WTC11 (cell line): ENCODE measurements around the gene BDKRB2. TPM values are rescaled to one million over a fixed set of nuclear protein-coding genes. Genes with fewer than 3 reads are reported as not detected.

Experiments
- ATAC-seq: fragments of 200-7000 bp; cut with Tn5 transposase; 2 replicates; pipeline ENCODE4 v1.10.0; 2021; ENCODE audit warnings: mild to moderate bottlenecking, moderate library complexity
- CTCF ChIA-PET: fragments of 300-600 bp; sonication (Branson Sonifier 250); formaldehyde crosslinking; loops from one replicate; lab custom pipeline; 2021; ENCODE audit warnings: antibody characterized with exemption; lab: Charles Lee
- POLR2A ChIA-PET: fragments of 350-600 bp; sonication (Branson Sonifier 250); formaldehyde crosslinking; loops from one replicate; lab custom pipeline; 2021; ENCODE audit warnings: antibody characterized with exemption; lab: Charles Lee
- DNase-seq: peaks from one replicate; pipeline ENCODE4 v3.0.0; 2021; ENCODE audit warnings: low spot score
- H3K27ac Mint-ChIP-seq: 2 replicates; pipeline ENCODE4 v1.8.0; 2021; ENCODE audit warnings: mixed read lengths
- H3K27me3 Mint-ChIP-seq: 2 replicates; pipeline ENCODE4 v1.8.0; 2021; ENCODE audit warnings: low read depth, mild to moderate bottlenecking, moderate library complexity, mixed read lengths
- H3K36me3 Mint-ChIP-seq: 2 replicates; pipeline ENCODE4 v1.8.0; 2021; ENCODE audit warnings: mixed read lengths
- H3K4me1 Mint-ChIP-seq: 2 replicates; pipeline ENCODE4 v1.8.0; 2022; ENCODE audit warnings: mixed read lengths
- H3K4me3 Mint-ChIP-seq: 2 replicates; pipeline ENCODE4 v1.8.0; 2021; ENCODE audit warnings: mild to moderate bottlenecking, moderate library complexity, mixed read lengths
- H3K9me3 Mint-ChIP-seq: 2 replicates; pipeline ENCODE4 v1.8.0; 2021; ENCODE audit warnings: mixed read lengths
- CBFB ChIP-seq: sonication (generic); formaldehyde crosslinking; IDR thresholded peaks from 2 replicates; pipeline ENCODE4 v1.8.1; 2022; ENCODE audit warnings: mild to moderate bottlenecking, low read depth, missing genetic modification reagents
- FOXP1 ChIP-seq: sonication (generic); formaldehyde crosslinking; IDR thresholded peaks from 2 replicates; pipeline ENCODE4 v1.8.0; 2022; ENCODE audit warnings: missing genetic modification reagents, mild to moderate bottlenecking, moderate library complexity, borderline replicate concordance
- GTF2I ChIP-seq: fragments of 250-450 bp; sonication (Bioruptor Pico); conservative IDR thresholded peaks from 2 replicates; pipeline ENCODE4 v1.4.0; 2021; ENCODE audit warnings: mild to moderate bottlenecking
- JAZF1 ChIP-seq: fragments of 250-450 bp; sonication (Bioruptor Pico); IDR thresholded peaks from 2 replicates; pipeline ENCODE4 v1.9.0; 2021; ENCODE audit warnings: moderate library complexity, mild to moderate bottlenecking, inconsistent platforms
- NFATC4 ChIP-seq: fragments of 250-450 bp; sonication (Bioruptor Pico); IDR thresholded peaks from 2 replicates; pipeline ENCODE4 v1.9.0; 2021; ENCODE audit warnings: mild to moderate bottlenecking
- NFE2L1 ChIP-seq: sonication (generic); formaldehyde crosslinking; IDR thresholded peaks from 2 replicates; pipeline ENCODE4 v1.8.1; 2023; ENCODE audit warnings: missing genetic modification reagents
- NR2C2 ChIP-seq: sonication (generic); formaldehyde crosslinking; IDR thresholded peaks from 2 replicates; pipeline ENCODE4 v1.8.0; 2022; ENCODE audit warnings: mild to moderate bottlenecking, missing genetic modification reagents
- SMAD4 ChIP-seq: sonication (generic); formaldehyde crosslinking; IDR thresholded peaks from 2 replicates; pipeline ENCODE4 v1.8.0; 2022; ENCODE audit warnings: mild to moderate bottlenecking, missing genetic modification reagents
- ZBTB21 ChIP-seq: sonication (generic); formaldehyde crosslinking; IDR thresholded peaks from 2 replicates; pipeline ENCODE4 v1.8.1; 2023; ENCODE audit warnings: mild to moderate bottlenecking, missing genetic modification reagents, borderline replicate concordance
- ZNF138 ChIP-seq: sonication (generic); formaldehyde crosslinking; conservative IDR thresholded peaks from 2 replicates; pipeline ENCODE4 v1.8.1; 2022; ENCODE audit warnings: mild to moderate bottlenecking, moderate library complexity, missing genetic modification reagents
- ZNF232 ChIP-seq: sonication (generic); formaldehyde crosslinking; IDR thresholded peaks from 2 replicates; pipeline ENCODE4 v1.8.0; 2022; ENCODE audit warnings: mild to moderate bottlenecking, missing genetic modification reagents
- ZNF317 ChIP-seq: sonication (generic); formaldehyde crosslinking; IDR thresholded peaks from 2 replicates; pipeline ENCODE4 v1.8.1; 2023; ENCODE audit warnings: low read depth, mild to moderate bottlenecking, moderate library complexity, missing genetic modification reagents, borderline replicate concordance
- ZNF423 ChIP-seq: fragments of 250-450 bp; sonication (Bioruptor Pico); IDR thresholded peaks from 2 replicates; pipeline ENCODE4 v2.1.2; 2022; ENCODE audit warnings: mild to moderate bottlenecking, moderate library complexity
- total RNA-seq: library from RNA; stranded (reverse); gene quantifications from 3 replicates; pipeline ENCODE4 v1.2.3, GENCODE V29; 2021
- TF ChIP-seq, protein P1 (sequence below): sonication (generic); formaldehyde crosslinking; IDR thresholded peaks from 2 replicates; pipeline ENCODE4 v1.8.1; 2022; ENCODE audit warnings: low read depth, missing genetic modification reagents, borderline replicate concordance
- TF ChIP-seq, protein P2 (sequence below): sonication (generic); formaldehyde crosslinking; IDR thresholded peaks from 2 replicates; pipeline ENCODE4 v1.8.1; 2023; ENCODE audit warnings: mild to moderate bottlenecking, missing genetic modification reagents, moderate library complexity
- TF ChIP-seq, protein P3 (sequence below): sonication (generic); formaldehyde crosslinking; IDR thresholded peaks from 2 replicates; pipeline ENCODE4 v1.8.0; 2022; ENCODE audit warnings: mild to moderate bottlenecking, missing genetic modification reagents
- TF ChIP-seq, protein P4 (sequence below): sonication (generic); formaldehyde crosslinking; IDR thresholded peaks from 2 replicates; pipeline ENCODE4 v1.8.1; 2022; ENCODE audit warnings: mild to moderate bottlenecking, moderate library complexity, missing genetic modification reagents
- TF ChIP-seq, protein P5 (sequence below): sonication (generic); formaldehyde crosslinking; IDR thresholded peaks from 2 replicates; pipeline ENCODE4 v1.8.1; 2022; ENCODE audit warnings: low read depth, mild to moderate bottlenecking, moderate library complexity, missing genetic modification reagents, borderline replicate concordance
- TF ChIP-seq, protein P6 (sequence below): fragments of 250-450 bp; sonication (Bioruptor Pico); IDR thresholded peaks from 2 replicates; pipeline ENCODE4 v1.8.0; 2021; ENCODE audit warnings: mild to moderate bottlenecking
- TF ChIP-seq, protein P7 (sequence below): fragments of 200-600 bp; IDR thresholded peaks from 2 replicates; pipeline ENCODE4 v1.8.0; 2022; ENCODE audit warnings: antibody characterized with exemption
- TF ChIP-seq, protein P8 (sequence below): sonication (generic); formaldehyde crosslinking; conservative IDR thresholded peaks from 2 replicates; pipeline ENCODE4 v1.8.1; 2023; ENCODE audit warnings: mild to moderate bottlenecking, low read depth, missing genetic modification reagents, moderate library complexity
- TF ChIP-seq, protein P9 (sequence below): fragments of 250-450 bp; sonication (Bioruptor Pico); IDR thresholded peaks from 2 replicates; pipeline ENCODE4 v1.9.0; 2021; ENCODE audit warnings: mild to moderate bottlenecking

BDKRB2 gene
- total RNA-seq, 1 experiment from 2014 or later: 0.17 TPM

DNA sequence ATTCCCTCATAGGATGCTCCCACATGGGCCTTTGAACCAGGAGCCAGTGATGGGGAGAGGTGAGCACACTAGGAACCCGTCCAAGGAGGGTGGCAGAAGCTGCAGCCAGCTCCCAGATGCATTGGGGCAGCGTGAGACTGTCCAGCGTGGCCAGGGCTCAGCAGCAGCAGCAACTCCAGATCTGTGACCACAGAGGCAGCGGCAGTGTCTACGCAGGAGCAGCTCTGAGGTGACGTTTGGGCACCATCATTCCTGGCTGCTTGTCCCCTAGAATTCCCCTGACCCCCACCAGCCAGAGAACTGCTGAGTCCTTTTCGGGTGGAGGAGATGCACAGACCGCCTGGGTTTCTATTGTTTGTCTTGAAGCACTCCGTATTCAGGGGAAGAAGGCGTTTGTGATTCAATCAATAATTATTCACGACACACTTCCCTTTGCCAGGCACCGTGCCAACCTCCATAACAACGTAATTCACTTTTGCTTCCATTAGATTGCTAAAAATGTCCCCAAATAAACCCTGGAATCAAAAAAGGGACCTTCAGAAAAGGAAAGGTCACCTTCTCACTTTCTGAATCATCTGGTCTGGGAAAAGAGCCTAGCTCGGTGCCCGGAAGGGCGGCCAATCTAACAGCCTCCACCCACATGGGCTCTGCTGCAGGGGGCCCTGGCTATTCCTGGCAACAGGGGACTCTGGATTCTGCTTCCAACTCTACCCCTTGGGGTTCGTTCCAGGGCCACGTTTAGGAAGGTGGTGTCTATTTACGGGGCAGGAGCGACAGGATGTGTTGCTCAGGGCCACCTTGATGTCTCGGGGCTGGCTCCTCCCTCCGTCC lies 11.4 kb upstream of the BDKRB2 start:
- H3K27me3 Mint-ChIP-seq: no peaks in the 10 kb centered on the region
- peaks cover 52% of the 10 kb centered on the region for H3K4me1 Mint-ChIP-seq
- no peaks in the 10 kb centered on the region for H3K9me3 Mint-ChIP-seq
- H3K36me3 Mint-ChIP-seq: no peaks in the 10 kb centered on the region
- no peak overlapping the region for H3K4me3 Mint-ChIP-seq
- POLR2A ChIA-PET: no interaction called here
- ATAC-seq: no peak
- TF ChIP-seq, protein P1, sequence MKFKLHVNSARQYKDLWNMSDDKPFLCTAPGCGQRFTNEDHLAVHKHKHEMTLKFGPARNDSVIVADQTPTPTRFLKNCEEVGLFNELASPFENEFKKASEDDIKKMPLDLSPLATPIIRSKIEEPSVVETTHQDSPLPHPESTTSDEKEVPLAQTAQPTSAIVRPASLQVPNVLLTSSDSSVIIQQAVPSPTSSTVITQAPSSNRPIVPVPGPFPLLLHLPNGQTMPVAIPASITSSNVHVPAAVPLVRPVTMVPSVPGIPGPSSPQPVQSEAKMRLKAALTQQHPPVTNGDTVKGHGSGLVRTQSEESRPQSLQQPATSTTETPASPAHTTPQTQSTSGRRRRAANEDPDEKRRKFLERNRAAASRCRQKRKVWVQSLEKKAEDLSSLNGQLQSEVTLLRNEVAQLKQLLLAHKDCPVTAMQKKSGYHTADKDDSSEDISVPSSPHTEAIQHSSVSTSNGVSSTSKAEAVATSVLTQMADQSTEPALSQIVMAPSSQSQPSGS (CRISPR knock-in tag): no peak
- TF ChIP-seq, protein P2, sequence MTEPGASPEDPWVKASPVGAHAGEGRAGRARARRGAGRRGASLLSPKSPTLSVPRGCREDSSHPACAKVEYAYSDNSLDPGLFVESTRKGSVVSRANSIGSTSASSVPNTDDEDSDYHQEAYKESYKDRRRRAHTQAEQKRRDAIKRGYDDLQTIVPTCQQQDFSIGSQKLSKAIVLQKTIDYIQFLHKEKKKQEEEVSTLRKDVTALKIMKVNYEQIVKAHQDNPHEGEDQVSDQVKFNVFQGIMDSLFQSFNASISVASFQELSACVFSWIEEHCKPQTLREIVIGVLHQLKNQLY (CRISPR knock-in tag): no peak
- no peak for TF ChIP-seq NR2C2 (CRISPR knock-in tag)
- no peak for TF ChIP-seq SMAD4 (CRISPR knock-in tag)
- no peak for TF ChIP-seq ZNF317 (CRISPR knock-in tag)
- TF ChIP-seq GTF2I: no peak
- TF ChIP-seq NFATC4 (CRISPR knock-in tag): no peak
- TF ChIP-seq, protein P3, sequence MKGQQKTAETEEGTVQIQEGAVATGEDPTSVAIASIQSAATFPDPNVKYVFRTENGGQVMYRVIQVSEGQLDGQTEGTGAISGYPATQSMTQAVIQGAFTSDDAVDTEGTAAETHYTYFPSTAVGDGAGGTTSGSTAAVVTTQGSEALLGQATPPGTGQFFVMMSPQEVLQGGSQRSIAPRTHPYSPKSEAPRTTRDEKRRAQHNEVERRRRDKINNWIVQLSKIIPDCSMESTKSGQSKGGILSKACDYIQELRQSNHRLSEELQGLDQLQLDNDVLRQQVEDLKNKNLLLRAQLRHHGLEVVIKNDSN (CRISPR knock-in tag): no peak
- no peak for TF ChIP-seq JAZF1
- TF ChIP-seq, protein P4, sequence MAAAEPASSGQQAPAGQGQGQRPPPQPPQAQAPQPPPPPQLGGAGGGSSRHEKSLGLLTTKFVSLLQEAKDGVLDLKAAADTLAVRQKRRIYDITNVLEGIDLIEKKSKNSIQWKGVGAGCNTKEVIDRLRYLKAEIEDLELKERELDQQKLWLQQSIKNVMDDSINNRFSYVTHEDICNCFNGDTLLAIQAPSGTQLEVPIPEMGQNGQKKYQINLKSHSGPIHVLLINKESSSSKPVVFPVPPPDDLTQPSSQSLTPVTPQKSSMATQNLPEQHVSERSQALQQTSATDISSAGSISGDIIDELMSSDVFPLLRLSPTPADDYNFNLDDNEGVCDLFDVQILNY (CRISPR knock-in tag): no peak
- TF ChIP-seq ZNF423 (CRISPR knock-in tag): no peak
- TF ChIP-seq, protein P5, sequence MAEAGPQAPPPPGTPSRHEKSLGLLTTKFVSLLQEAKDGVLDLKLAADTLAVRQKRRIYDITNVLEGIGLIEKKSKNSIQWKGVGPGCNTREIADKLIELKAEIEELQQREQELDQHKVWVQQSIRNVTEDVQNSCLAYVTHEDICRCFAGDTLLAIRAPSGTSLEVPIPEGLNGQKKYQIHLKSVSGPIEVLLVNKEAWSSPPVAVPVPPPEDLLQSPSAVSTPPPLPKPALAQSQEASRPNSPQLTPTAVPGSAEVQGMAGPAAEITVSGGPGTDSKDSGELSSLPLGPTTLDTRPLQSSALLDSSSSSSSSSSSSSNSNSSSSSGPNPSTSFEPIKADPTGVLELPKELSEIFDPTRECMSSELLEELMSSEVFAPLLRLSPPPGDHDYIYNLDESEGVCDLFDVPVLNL (CRISPR knock-in tag): no peak
- TF ChIP-seq, all 79 proteins: peak for 0
- CTCF ChIA-PET: interaction anchor here (1.9 kb wide), 1 partner anchor 92 kb away, joined by 6 read pairs; no protein-coding TSS in a partner anchor
- no peak overlapping the region for H3K27ac Mint-ChIP-seq
- DNase-seq: no peak

DNA sequence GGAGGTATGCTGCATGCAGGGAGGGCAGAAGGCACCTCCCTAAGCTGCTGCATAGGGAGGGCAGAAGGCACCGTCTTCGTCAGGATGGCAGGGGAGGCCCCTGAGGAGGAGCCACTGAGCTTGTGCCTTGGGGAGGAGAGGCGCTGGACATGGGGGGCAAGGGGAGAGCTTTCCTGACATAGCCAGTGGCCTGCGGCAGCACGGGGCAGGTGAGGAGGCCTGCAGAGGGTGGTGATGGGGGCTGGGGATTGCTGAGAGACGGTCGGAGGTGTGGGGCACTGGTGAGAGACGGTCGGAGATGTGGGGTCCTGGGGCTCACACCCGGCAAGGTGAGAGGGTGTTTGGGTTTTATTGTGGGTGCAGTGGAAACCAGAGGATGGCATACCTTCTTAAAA lies 10.4 kb upstream of the BDKRB2 start:
- DNase-seq: no peak
- no peaks in the 10 kb centered on the region for H3K27me3 Mint-ChIP-seq
- peaks cover 57% of the 10 kb centered on the region for H3K4me1 Mint-ChIP-seq
- ChIA-PET CTCF (interaction anchor here (1.9 kb wide), 1 partner anchor 94 kb away, joined by 6 read pairs; no protein-coding TSS in a partner anchor), POLR2A (no interaction called here)
- H3K4me3 Mint-ChIP-seq: no peak overlapping the region
- no peak overlapping the region for H3K27ac Mint-ChIP-seq
- ATAC-seq: no peak
- H3K9me3 Mint-ChIP-seq: no peaks in the 10 kb centered on the region
- no peaks in the 10 kb centered on the region for H3K36me3 Mint-ChIP-seq
- TF ChIP-seq ZBTB21 (CRISPR knock-in tag) (no peak), ZNF232 (CRISPR knock-in tag) (no peak), FOXP1 (CRISPR knock-in tag) (no peak), NFE2L1 (CRISPR knock-in tag) (no peak), NFATC4 (CRISPR knock-in tag) (no peak), CBFB (CRISPR knock-in tag) (no peak), ZNF138 (CRISPR knock-in tag) (no peak)
- TF ChIP-seq, protein P6, sequence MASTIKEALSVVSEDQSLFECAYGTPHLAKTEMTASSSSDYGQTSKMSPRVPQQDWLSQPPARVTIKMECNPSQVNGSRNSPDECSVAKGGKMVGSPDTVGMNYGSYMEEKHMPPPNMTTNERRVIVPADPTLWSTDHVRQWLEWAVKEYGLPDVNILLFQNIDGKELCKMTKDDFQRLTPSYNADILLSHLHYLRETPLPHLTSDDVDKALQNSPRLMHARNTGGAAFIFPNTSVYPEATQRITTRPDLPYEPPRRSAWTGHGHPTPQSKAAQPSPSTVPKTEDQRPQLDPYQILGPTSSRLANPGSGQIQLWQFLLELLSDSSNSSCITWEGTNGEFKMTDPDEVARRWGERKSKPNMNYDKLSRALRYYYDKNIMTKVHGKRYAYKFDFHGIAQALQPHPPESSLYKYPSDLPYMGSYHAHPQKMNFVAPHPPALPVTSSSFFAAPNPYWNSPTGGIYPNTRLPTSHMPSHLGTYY (CRISPR knock-in tag): no peak
- TF ChIP-seq, protein P7, sequence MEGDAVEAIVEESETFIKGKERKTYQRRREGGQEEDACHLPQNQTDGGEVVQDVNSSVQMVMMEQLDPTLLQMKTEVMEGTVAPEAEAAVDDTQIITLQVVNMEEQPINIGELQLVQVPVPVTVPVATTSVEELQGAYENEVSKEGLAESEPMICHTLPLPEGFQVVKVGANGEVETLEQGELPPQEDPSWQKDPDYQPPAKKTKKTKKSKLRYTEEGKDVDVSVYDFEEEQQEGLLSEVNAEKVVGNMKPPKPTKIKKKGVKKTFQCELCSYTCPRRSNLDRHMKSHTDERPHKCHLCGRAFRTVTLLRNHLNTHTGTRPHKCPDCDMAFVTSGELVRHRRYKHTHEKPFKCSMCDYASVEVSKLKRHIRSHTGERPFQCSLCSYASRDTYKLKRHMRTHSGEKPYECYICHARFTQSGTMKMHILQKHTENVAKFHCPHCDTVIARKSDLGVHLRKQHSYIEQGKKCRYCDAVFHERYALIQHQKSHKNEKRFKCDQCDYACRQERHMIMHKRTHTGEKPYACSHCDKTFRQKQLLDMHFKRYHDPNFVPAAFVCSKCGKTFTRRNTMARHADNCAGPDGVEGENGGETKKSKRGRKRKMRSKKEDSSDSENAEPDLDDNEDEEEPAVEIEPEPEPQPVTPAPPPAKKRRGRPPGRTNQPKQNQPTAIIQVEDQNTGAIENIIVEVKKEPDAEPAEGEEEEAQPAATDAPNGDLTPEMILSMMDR: no peak
- TF ChIP-seq, protein P8, sequence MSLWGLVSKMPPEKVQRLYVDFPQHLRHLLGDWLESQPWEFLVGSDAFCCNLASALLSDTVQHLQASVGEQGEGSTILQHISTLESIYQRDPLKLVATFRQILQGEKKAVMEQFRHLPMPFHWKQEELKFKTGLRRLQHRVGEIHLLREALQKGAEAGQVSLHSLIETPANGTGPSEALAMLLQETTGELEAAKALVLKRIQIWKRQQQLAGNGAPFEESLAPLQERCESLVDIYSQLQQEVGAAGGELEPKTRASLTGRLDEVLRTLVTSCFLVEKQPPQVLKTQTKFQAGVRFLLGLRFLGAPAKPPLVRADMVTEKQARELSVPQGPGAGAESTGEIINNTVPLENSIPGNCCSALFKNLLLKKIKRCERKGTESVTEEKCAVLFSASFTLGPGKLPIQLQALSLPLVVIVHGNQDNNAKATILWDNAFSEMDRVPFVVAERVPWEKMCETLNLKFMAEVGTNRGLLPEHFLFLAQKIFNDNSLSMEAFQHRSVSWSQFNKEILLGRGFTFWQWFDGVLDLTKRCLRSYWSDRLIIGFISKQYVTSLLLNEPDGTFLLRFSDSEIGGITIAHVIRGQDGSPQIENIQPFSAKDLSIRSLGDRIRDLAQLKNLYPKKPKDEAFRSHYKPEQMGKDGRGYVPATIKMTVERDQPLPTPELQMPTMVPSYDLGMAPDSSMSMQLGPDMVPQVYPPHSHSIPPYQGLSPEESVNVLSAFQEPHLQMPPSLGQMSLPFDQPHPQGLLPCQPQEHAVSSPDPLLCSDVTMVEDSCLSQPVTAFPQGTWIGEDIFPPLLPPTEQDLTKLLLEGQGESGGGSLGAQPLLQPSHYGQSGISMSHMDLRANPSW (CRISPR knock-in tag): no peak
- TF ChIP-seq, protein P9, sequence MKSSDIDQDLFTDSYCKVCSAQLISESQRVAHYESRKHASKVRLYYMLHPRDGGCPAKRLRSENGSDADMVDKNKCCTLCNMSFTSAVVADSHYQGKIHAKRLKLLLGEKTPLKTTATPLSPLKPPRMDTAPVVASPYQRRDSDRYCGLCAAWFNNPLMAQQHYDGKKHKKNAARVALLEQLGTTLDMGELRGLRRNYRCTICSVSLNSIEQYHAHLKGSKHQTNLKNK (CRISPR knock-in tag): no peak
